GM10266 (cell line): ENCODE measurements around the gene NFKB1.
A peak's percentile ranks its signal among the peaks of the same experiment; 100 is the strongest.
"Not testable (repeated sequence)": the region's sequence is repeated elsewhere in the genome, so short reads cannot be mapped to it uniquely, and the experiment has no call there.

Experiments
- DNase-seq: peaks from one replicate; pipeline ENCODE4 v3.0.0; 2012; ENCODE audit errors: extremely low spot score
- TF ChIP-seq, protein P1 (sequence below): IDR thresholded peaks from 2 replicates; pipeline ENCODE4 v1.5.1; 2012; ENCODE audit warnings: mild to moderate bottlenecking, low read depth; ENCODE audit not compliant: control insufficient read depth, insufficient read depth; ENCODE audit errors: missing control alignments

The NFKB1 gene

DNA sequence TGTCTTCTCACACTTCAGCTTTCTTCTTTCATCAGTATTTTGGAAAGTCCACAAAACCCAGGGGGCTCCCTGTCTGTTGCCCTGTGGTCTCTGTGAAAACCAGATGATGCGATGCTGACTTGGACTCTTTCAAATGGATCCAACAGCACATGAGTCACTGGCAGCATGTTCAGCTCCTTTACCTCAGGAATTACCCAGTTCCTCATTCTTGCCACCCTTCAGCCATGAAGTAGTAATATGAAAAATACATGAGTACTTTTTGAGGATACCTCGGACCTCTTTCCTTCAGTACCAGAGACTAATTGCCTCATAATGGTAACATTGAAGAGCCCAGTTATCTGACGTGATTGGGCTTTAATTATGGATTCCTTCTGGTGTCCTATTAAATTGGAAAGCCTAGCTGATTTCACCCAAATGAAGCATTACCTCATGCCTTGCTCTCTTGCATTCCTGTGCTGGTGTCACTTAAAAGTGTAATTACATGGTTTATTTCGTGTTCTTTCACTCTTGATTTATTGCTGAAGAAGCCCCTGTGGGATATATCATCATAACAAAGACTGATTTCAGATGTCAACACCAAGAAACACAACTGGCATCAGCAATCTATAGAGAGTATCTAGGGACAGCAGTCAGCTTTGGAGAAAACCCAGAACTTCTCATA lies 63.4 kb downstream of the NFKB1 start:
- DNase-seq = peak; percentile 39

DNA sequence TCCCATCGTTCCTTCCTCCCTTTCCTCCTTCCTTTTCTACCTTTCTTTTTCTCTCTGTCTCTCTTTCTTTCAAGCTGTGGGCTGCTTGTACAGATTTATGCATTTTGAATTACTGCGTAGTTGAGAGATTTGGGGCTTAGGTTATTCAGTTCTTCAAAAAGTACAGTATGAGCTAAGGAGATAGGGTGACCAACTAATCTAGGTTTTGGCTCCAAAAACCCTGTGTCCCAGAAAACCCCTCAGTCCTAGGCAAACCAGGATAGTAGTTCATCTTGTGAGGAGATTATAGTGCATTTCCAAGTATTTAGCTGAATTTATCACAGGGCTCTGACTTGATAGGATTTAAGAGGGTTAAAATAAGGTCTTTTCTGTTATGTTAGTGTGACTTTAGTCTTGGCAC lies 64.5 kb downstream of the NFKB1 start:
- DNase-seq = no peak
- TF ChIP-seq, protein P1, sequence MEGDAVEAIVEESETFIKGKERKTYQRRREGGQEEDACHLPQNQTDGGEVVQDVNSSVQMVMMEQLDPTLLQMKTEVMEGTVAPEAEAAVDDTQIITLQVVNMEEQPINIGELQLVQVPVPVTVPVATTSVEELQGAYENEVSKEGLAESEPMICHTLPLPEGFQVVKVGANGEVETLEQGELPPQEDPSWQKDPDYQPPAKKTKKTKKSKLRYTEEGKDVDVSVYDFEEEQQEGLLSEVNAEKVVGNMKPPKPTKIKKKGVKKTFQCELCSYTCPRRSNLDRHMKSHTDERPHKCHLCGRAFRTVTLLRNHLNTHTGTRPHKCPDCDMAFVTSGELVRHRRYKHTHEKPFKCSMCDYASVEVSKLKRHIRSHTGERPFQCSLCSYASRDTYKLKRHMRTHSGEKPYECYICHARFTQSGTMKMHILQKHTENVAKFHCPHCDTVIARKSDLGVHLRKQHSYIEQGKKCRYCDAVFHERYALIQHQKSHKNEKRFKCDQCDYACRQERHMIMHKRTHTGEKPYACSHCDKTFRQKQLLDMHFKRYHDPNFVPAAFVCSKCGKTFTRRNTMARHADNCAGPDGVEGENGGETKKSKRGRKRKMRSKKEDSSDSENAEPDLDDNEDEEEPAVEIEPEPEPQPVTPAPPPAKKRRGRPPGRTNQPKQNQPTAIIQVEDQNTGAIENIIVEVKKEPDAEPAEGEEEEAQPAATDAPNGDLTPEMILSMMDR = no peak

More for the DNA sequence above, 63.4 kb downstream of the NFKB1 start:
- TF ChIP-seq, protein P1 = no peak

DNA sequence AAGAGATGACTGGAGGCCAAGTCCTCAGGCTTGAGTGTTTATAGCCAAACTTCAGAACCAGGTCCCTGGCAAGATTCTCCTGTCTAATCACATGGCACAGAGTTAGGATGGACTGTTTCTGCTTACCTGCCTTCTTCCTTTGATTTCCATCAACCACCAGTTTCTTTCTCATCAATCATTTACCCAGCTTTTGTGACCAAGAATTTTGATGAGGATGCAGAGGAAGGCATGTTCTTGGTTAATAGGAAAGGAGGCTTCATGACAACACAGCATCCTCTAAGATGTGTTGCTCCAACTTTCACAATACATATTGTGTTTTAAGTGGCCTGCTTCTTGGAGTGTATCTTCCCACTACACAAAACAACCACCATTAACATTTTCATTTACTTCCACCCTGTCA lies 65.3 kb downstream of the NFKB1 start:
- DNase-seq = no peak
- TF ChIP-seq, protein P1 = no peak

DNA sequence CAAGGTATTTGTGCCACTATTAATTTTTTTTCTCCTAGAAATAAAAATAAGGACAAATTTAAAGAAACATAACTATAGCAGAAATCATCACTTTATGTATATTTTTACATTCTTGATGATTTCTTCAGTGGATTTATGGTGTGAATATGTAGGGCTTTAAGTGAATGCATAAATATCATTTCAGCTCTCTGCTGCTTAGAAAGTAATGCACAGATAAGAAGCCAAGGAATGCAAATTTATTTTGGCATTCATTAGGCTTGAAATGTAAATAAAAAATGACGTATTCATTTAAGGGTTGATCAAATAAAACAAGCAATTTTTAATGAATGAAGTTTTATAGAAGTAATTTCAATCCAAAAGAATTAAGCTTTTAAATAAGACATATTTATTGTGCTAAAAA lies 66.3 kb downstream of the NFKB1 start:
- TF ChIP-seq, protein P1 = no peak
- no peak for DNase-seq

DNA sequence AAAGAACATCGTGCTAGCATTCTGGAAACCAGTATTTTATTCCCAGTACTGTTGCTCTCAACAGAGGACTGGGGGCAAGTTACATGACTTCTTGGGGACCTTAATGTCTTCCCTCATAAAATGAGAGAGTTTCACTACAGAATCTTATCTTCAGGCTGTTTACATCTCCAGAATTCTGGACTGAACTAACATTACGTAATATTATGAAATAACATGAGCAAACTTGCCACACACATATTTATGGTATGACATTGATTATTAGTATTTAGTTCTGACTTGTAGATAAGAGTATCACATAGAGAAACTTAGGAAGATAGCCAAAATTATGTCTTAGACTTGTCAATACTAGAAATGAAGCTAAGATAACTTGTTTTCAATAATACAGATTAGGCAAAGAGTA lies 68.0 kb downstream of the NFKB1 start:
- TF ChIP-seq, protein P1 = no peak
- no peak for DNase-seq

DNA sequence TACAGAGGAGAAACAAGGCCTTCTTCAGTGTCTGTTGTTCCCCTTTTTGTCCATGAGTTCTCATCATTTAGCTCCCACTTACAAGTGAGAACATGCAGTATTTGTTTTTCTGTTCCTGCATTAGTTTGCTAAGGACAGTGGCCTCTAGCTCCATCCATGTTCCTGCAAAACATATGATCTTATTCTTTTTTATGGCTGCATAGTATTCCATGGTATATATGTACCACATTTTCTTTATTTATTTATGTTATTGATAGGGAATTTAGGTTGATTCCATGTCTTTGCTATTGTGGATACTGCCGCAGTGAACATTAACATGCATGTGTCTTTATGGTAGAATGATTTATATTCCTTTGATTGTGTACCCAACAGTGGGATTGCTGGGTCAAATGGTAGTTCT lies 69.1 kb downstream of the NFKB1 start:
- not testable (repeated sequence) for DNase-seq

DNA sequence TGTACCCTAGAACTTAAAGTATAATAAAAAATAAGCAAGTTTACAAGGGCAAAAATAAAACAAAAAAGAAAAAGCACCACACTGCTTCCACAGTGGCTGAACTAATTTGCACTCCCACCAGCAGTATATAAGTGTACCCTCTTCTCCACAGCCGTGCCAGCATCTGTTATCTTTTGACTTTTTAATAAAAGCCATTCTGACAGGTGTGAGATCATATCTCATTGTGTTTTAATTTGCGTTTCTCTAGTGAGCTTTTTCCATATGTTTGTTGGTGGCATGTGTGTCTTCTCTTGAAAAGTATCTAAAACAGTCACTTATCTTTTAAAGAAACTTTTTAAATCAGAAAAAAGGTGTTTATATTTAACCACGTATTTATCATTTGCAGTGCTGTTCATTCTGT lies 71.3 kb downstream of the NFKB1 start:
- DNase-seq = no peak
- TF ChIP-seq, protein P1 = no peak

DNA sequence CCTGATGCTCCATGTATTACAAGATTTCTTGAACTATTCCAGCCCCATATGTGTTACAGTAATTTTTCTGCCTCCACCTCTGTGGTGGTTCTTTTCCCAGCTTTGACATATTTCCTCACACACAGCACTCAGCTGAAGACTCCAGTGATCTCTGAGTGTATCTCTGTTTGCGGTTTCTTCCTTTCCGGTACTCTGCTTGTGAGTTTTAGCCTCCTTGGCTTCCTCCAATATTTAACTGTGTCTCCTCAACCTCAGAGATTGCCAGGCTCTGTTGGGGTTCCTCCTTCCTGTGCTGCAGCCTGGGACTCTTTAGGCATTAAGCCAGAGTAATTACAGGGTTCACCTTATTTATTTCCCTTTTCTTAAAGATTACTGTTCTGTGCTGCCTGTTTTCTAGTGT lies 73.2 kb downstream of the NFKB1 start:
- TF ChIP-seq, protein P1 = no peak
- no peak for DNase-seq
